ENCODE data around the gene UBE2QL1. TPM values are rescaled to one million over a fixed set of nuclear protein-coding genes. Genes with fewer than 3 reads are reported as not detected.
A peak's percentile ranks its signal among the peaks of the same experiment; 100 is the strongest.

The UBE2QL1 gene
- total and polyA plus RNA-seq, 2 donors from 2014 or later = 0.31 to 4.8 TPM

GRCh38 chr5:6493681-6494454 lies 45.2 kb downstream of the UBE2QL1 start:
- intact Hi-C loops (cut with DNase I) = no loop called here
- no peaks in the 10 kb centered on the region for H3K9me3 ChIP-seq (ENCODE audit: control insufficient read depth in 2 of 3, insufficient read depth in 1 of 3, low read length in 3 of 3)
- H3K27ac ChIP-seq (ENCODE audit: low read depth in 2 of 2, low read length in 2 of 2) = no peak overlapping the region
- H3K4me3 ChIP-seq (ENCODE audit: low read length in 3 of 3) = no peak overlapping the region
- DNase-seq = no peak
- no peaks in the 10 kb centered on the region for H3K36me3 ChIP-seq (ENCODE audit: control insufficient read depth in 2 of 3, insufficient read depth in 3 of 3, low read length in 3 of 3)
- H3K4me1 ChIP-seq (ENCODE audit: control insufficient read depth in 2 of 3, insufficient read depth in 2 of 3, low read depth in 1 of 3, low read length in 3 of 3) = peaks cover 0 to 2% (median 0%) of the 10 kb centered on the region in 3 donors
- FAIRE-seq = no peak
- no peak for TF ChIP-seq CTCF (IDR thresholded peaks at IDR 0.05; ENCODE audit: borderline replicate concordance, extremely low read depth, insufficient read depth)
- no peaks in the 10 kb centered on the region for H3K27me3 ChIP-seq (ENCODE audit: control insufficient read depth, insufficient read depth, low read length)
- H3K9ac ChIP-seq (ENCODE audit: low read length in 3 of 3) = no peak overlapping the region

DNA sequence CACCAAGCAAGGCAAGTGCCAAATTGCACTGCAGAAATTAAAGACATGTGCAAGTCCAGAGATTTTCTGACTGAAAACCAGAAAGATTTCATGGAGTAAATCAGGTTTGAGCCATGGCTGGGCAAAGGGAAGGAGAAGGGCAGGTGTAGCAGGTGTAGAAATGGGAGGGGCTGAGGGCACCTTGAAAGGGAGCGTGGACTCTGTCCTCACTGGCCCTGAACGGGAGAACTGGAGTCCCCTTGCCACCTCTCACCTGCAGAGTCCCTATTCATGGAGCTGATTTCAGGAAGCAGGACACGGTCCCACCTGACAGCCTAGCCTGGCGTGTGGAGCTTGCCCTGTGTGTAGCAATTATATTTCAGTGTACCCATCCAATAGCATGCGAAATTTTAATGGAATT lies 46.3 kb downstream of the UBE2QL1 start:
- Histone ChIP-seq H3K36me3 (ENCODE audit: control insufficient read depth in 2 of 3, insufficient read depth in 3 of 3, low read length in 3 of 3) (no peaks in the 10 kb centered on the region), H3K4me1 (ENCODE audit: control insufficient read depth in 2 of 3, insufficient read depth in 2 of 3, low read depth in 1 of 3, low read length in 3 of 3) (peaks cover 0 to 2% (median 0%) of the 10 kb centered on the region in 3 donors), H3K27me3 (ENCODE audit: control insufficient read depth, insufficient read depth, low read length) (no peaks in the 10 kb centered on the region), H3K9ac (ENCODE audit: low read length in 3 of 3) (no peak overlapping the region), H3K9me3 (ENCODE audit: control insufficient read depth in 2 of 3, insufficient read depth in 1 of 3, low read length in 3 of 3) (no peaks in the 10 kb centered on the region), H3K27ac (ENCODE audit: low read depth in 2 of 2, low read length in 2 of 2) (no peak overlapping the region), H3K4me3 (ENCODE audit: low read length in 3 of 3) (no peak overlapping the region)
- no peak for TF ChIP-seq CTCF (IDR thresholded peaks at IDR 0.05; ENCODE audit: borderline replicate concordance, extremely low read depth, insufficient read depth)
- intact Hi-C loops (cut with DNase I) = no loop called here
- FAIRE-seq (no peak), DNase-seq (no peak)

GRCh38 chr5:6495433-6496206 lies 47.0 kb downstream of the UBE2QL1 start:
- TF ChIP-seq CTCF (IDR thresholded peaks at IDR 0.05; ENCODE audit: borderline replicate concordance, extremely low read depth, insufficient read depth) = no peak
- Histone ChIP-seq H3K36me3 (ENCODE audit: control insufficient read depth in 2 of 3, insufficient read depth in 3 of 3, low read length in 3 of 3) (no peaks in the 10 kb centered on the region), H3K4me3 (ENCODE audit: low read length in 3 of 3) (no peak overlapping the region), H3K9me3 (ENCODE audit: control insufficient read depth in 2 of 3, insufficient read depth in 1 of 3, low read length in 3 of 3) (no peaks in the 10 kb centered on the region), H3K4me1 (ENCODE audit: control insufficient read depth in 2 of 3, insufficient read depth in 2 of 3, low read depth in 1 of 3, low read length in 3 of 3) (peaks cover 0 to 2% (median 0%) of the 10 kb centered on the region in 3 donors), H3K27me3 (ENCODE audit: control insufficient read depth, insufficient read depth, low read length) (no peaks in the 10 kb centered on the region), H3K9ac (ENCODE audit: low read length in 3 of 3) (no peak overlapping the region), H3K27ac (ENCODE audit: low read depth in 2 of 2, low read length in 2 of 2) (peak overlapping the region in 1 of 2 donors; percentile 20)
- FAIRE-seq = no peak
- intact Hi-C loops (cut with DNase I) = no loop called here
- DNase-seq = no peak
